ENCODE results near the gene CNTFR.

GRCh38 chr9:34560599-34561214 lies 28.8 kb downstream of the CNTFR start:
- TF ChIP-seq CTCF (IDR thresholded peaks at IDR 0.05; ENCODE audit: poor library complexity) (no peak), EZH2phosphoT487 (IDR thresholded peaks at IDR 0.05; ENCODE audit: low read depth, severe bottlenecking, unreplicated experiment) (no peak), EZH2 (IDR thresholded peaks at IDR 0.05; ENCODE audit: borderline replicate concordance) (no peak)
